ENCODE data around the gene CLDN16.

DNA sequence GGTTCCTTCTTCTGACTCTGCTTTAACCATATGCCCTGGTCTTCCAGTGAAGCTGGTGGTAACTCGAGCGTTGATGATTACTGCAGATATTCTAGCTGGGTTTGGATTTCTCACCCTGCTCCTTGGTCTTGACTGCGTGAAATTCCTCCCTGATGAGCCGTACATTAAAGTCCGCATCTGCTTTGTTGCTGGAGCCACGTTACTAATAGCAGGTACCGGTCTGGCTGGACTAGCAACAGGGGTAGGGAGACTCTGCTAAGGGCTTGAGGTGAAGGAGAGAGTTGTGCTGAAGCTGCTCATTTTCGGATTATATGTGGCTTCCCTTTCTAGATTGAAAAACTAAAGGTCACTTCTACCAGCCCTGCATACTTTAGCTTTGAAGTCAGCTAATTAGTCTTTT, 16.8 kb downstream of the CLDN16 start:
- TF ChIP-seq, protein P1, sequence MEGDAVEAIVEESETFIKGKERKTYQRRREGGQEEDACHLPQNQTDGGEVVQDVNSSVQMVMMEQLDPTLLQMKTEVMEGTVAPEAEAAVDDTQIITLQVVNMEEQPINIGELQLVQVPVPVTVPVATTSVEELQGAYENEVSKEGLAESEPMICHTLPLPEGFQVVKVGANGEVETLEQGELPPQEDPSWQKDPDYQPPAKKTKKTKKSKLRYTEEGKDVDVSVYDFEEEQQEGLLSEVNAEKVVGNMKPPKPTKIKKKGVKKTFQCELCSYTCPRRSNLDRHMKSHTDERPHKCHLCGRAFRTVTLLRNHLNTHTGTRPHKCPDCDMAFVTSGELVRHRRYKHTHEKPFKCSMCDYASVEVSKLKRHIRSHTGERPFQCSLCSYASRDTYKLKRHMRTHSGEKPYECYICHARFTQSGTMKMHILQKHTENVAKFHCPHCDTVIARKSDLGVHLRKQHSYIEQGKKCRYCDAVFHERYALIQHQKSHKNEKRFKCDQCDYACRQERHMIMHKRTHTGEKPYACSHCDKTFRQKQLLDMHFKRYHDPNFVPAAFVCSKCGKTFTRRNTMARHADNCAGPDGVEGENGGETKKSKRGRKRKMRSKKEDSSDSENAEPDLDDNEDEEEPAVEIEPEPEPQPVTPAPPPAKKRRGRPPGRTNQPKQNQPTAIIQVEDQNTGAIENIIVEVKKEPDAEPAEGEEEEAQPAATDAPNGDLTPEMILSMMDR (IDR thresholded peaks at IDR 0.05), result no peak
- no peak for TF ChIP-seq POLR2A (IDR thresholded peaks at IDR 0.05)
- no peak for TF ChIP-seq POLR2AphosphoS5 (IDR thresholded peaks at IDR 0.05)

All from breast epithelium (tissue), 3 donors.